Activated CD8-positive, alpha-beta T cell treated with anti-CD3 and anti-CD28 coated beads for 36 hours (primary cell): ENCODE data around the gene PDK1. TPM values are rescaled to one million over a fixed set of nuclear protein-coding genes. Genes with fewer than 3 reads are reported as not detected.

Experiments used
- ATAC-seq: fragments of 200-7000 bp; cut with Tn5 transposase; one replicate; pipeline ENCODE4 v1.10.0; 2021; ENCODE audit warnings: mild to moderate bottlenecking, moderate library complexity
- CTCF ChIA-PET: fragments of 350-600 bp; sonication (Branson Sonifier 250); formaldehyde crosslinking; loops from one replicate; lab custom pipeline; 2021; ENCODE audit warnings: antibody characterized with exemption; lab: Charles Lee
- POLR2A ChIA-PET: fragments of 350-600 bp; sonication (Branson Sonifier 250); formaldehyde crosslinking; loops from one replicate; lab custom pipeline; 2021; ENCODE audit warnings: antibody characterized with exemption; lab: Charles Lee
- DNase-seq: peaks from one replicate; pipeline ENCODE4 v3.0.0-alpha.2; 2020
- H3K27ac Mint-ChIP-seq: one replicate; pipeline ENCODE4 v1.8.0; 2021; ENCODE audit warnings: mild to moderate bottlenecking, mixed read lengths
- H3K27me3 Mint-ChIP-seq: one replicate; pipeline ENCODE4 v1.8.0; 2021; ENCODE audit warnings: mixed read lengths
- H3K36me3 Mint-ChIP-seq: one replicate; pipeline ENCODE4 v1.8.0; 2021; ENCODE audit warnings: low read depth, mixed read lengths
- H3K4me1 Mint-ChIP-seq: one replicate; pipeline ENCODE4 v1.8.0; 2021; ENCODE audit warnings: low read depth, mixed read lengths
- H3K4me3 Mint-ChIP-seq: one replicate; pipeline ENCODE4 v1.8.0; 2021; ENCODE audit warnings: mild to moderate bottlenecking, moderate library complexity, mixed read lengths
- H3K9me3 Mint-ChIP-seq: one replicate; pipeline ENCODE4 v1.8.0; 2021; ENCODE audit warnings: mixed read lengths
- CTCF ChIP-seq: fragments of 200-600 bp; IDR thresholded peaks from one replicate; pipeline ENCODE4 v1.8.0; 2022; ENCODE audit warnings: antibody characterized with exemption, mild to moderate bottlenecking
- intact Hi-C: fragments of 100-400 bp; cut with micrococcal nuclease; formaldehyde crosslinking; loops from one replicate; pipeline ENCODE4 v1.10.0; 2022
- total RNA-seq, 2 experiments: library from RNA; stranded (reverse); gene quantifications; one replicate each; pipeline ENCODE4 v1.2.3, GENCODE V29; 2021

Gene PDK1
- total RNA-seq, 2 experiments from 2014 or later: 65.8 to 70.7 TPM

GRCh38 chr2:172609488-172609887 lies 53.6 kb downstream of the PDK1 start:
- ATAC-seq (no peak), DNase-seq (no peak)
- Mint-ChIP-seq H3K4me3 (no peak overlapping the region), H3K4me1 (no peaks in the 10 kb centered on the region), H3K27ac (no peak overlapping the region), H3K27me3 (no peaks in the 10 kb centered on the region), H3K9me3 (no peaks in the 10 kb centered on the region), H3K36me3 (peaks cover 37% of the 10 kb centered on the region)
- CTCF ChIA-PET: interaction anchor here (1.0 kb wide), 1 partner anchor 15 kb away, joined by 3 read pairs; no protein-coding TSS in a partner anchor
- intact Hi-C loops: loop anchor here (10.0 kb wide), 1 partner anchor 105 kb away; no protein-coding TSS in a partner anchor
- no peak for TF ChIP-seq CTCF
- POLR2A ChIA-PET: no interaction called here

DNA sequence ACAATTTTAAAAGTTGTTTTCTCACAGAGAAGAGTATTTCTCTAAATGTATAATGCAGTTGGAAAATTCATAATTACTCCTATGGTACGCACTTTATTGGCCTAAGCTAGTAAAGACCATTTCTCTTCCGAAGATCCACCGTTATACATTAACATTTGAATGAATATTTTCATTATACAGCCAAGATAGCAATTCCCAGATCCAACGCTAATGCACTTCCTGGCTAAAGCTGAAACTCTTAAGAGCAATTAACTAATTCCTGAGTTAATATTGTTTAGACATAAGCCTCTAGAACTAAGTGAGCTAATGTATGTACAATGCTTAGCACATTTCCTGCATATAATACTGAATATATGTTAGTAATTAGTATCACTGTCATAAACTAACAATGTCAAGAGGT lies 56.2 kb downstream of the PDK1 start:
- Mint-ChIP-seq H3K9me3 (no peaks in the 10 kb centered on the region), H3K27ac (no peak overlapping the region), H3K4me3 (no peak overlapping the region), H3K36me3 (peaks cover 25% of the 10 kb centered on the region), H3K4me1 (peaks cover 3% of the 10 kb centered on the region), H3K27me3 (no peaks in the 10 kb centered on the region)
- ChIA-PET POLR2A (no interaction called here), CTCF (interaction anchor here (1.2 kb wide), 1 partner anchor 99 kb away, joined by 3 read pairs; no protein-coding TSS in a partner anchor)
- no peak for DNase-seq
- no peak for TF ChIP-seq CTCF
- intact Hi-C loops: no loop called here
- no peak for ATAC-seq

GRCh38 chr2:172613040-172613439 lies 57.1 kb downstream of the PDK1 start:
- no peak for ATAC-seq
- Mint-ChIP-seq H3K36me3 (peaks cover 23% of the 10 kb centered on the region), H3K9me3 (no peaks in the 10 kb centered on the region), H3K4me3 (no peak overlapping the region), H3K27ac (no peak overlapping the region), H3K27me3 (no peaks in the 10 kb centered on the region), H3K4me1 (peaks cover 3% of the 10 kb centered on the region)
- DNase-seq: no peak
- CTCF ChIA-PET: no interaction called here
- TF ChIP-seq CTCF: no peak
- intact Hi-C loops: no loop called here
- POLR2A ChIA-PET: interaction anchor here (1.4 kb wide), 1 partner anchor 34 kb away, joined by 4 read pairs; no protein-coding TSS in a partner anchor

DNA sequence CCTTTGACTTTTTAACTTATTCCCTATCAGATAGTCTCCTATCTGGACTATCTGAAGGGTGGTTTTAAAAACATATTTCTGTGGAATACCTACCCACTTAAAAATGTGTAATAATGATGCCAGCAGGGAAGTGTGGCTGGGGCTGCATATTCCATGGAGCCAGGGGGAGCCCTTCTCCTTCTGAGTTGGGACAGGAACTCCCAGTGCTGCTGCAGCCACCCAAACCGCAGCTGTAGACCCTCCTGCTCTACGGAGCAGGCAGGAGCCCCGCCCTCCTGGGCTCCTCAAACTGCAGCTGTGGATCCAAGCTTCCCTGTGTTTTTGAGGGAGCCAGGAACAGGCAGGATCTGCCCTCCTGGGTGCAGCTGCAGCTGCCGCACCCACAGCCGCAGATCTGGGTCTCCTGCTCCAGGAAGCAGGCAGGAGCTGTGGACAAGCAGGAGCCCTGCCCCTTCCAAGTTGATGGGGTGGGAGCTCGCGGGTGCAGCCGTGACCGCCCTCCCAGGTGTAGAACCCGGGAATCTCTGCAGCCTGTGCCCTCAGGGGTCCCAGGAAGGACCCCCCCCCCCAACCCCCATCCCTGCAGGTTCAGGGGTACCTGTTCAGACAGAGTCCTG lies 57.8 kb downstream of the PDK1 start:
- intact Hi-C loops: no loop called here
- H3K36me3 Mint-ChIP-seq: peaks cover 21% of the 10 kb centered on the region
- no peak overlapping the region for H3K4me3 Mint-ChIP-seq
- ChIA-PET CTCF (no interaction called here), POLR2A (interaction anchor here (1.4 kb wide), 1 partner anchor 35 kb away, joined by 4 read pairs; no protein-coding TSS in a partner anchor)
- no peaks in the 10 kb centered on the region for H3K27me3 Mint-ChIP-seq
- ATAC-seq: no peak
- no peak for TF ChIP-seq CTCF
- DNase-seq: no peak
- peaks cover 3% of the 10 kb centered on the region for H3K4me1 Mint-ChIP-seq
- H3K27ac Mint-ChIP-seq: no peak overlapping the region
- H3K9me3 Mint-ChIP-seq: no peaks in the 10 kb centered on the region

DNA sequence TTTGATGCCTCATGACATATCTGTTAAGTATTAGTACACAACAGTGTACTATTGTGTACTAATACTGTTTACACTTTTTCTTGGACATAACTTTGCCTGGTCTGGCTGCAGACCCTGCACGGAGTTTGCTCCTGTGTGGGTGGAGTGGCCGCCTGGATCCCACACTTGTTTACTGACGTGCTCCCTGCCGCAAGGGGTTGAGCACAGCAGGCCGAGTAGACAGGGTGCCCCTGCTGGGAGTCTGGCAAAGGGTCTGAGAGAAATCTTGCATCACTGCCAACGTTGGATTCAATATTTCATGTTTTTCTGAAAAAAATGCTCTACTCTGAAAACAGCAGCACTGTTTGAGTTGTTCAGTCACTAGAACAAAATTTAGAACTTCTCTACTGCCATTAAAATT lies 59.0 kb downstream of the PDK1 start:
- no peak overlapping the region for H3K4me3 Mint-ChIP-seq
- DNase-seq: no peak
- ATAC-seq: no peak
- peaks cover 3% of the 10 kb centered on the region for H3K4me1 Mint-ChIP-seq
- peaks cover 20% of the 10 kb centered on the region for H3K36me3 Mint-ChIP-seq
- H3K27ac Mint-ChIP-seq: no peak overlapping the region
- CTCF ChIA-PET: no interaction called here
- intact Hi-C loops: no loop called here
- no peak for TF ChIP-seq CTCF
- no peaks in the 10 kb centered on the region for H3K9me3 Mint-ChIP-seq
- POLR2A ChIA-PET: no interaction called here
- no peaks in the 10 kb centered on the region for H3K27me3 Mint-ChIP-seq
